ENCODE data around the gene RBFOX2. TPM values are rescaled to one million over a fixed set of nuclear protein-coding genes. Genes with fewer than 3 reads are reported as not detected.

The RBFOX2 gene
- polyA plus RNA-seq, 2 donors = 22.6 to 31.1 TPM

- no peaks in the 10 kb centered on the region for H3K36me3 ChIP-seq (ENCODE audit: control insufficient read depth in 2 of 2, insufficient read depth in 2 of 2, low read length in 1 of 2)
- H3K9me3 ChIP-seq (ENCODE audit: control insufficient read depth in 2 of 2, insufficient read depth in 1 of 2, low read depth in 1 of 2, low read length in 1 of 2) = no peaks in the 10 kb centered on the region
- 73 to 76% methylated on average over 3 of the region's 3 CpGs for WGBS, 2 donors
- H3K27ac ChIP-seq (ENCODE audit: low read depth in 2 of 2, low read length in 1 of 2) = no peak overlapping the region
- no peak overlapping the region for H3K4me3 ChIP-seq (ENCODE audit: low read depth in 1 of 2, low read length in 2 of 2)
- peaks cover 0 to 2% of the 10 kb centered on the region in 2 donors for H3K4me1 ChIP-seq (ENCODE audit: control insufficient read depth in 2 of 2, insufficient read depth in 2 of 2, low read length in 1 of 2)
- H3K27me3 ChIP-seq (ENCODE audit: control insufficient read depth in 1 of 2, insufficient read depth in 2 of 2, low read length in 2 of 2) = no peaks in the 10 kb centered on the region
These were observed 167.8 kb downstream of the RBFOX2 start for GRCh38 chr22:35860837-35861236.

DNA sequence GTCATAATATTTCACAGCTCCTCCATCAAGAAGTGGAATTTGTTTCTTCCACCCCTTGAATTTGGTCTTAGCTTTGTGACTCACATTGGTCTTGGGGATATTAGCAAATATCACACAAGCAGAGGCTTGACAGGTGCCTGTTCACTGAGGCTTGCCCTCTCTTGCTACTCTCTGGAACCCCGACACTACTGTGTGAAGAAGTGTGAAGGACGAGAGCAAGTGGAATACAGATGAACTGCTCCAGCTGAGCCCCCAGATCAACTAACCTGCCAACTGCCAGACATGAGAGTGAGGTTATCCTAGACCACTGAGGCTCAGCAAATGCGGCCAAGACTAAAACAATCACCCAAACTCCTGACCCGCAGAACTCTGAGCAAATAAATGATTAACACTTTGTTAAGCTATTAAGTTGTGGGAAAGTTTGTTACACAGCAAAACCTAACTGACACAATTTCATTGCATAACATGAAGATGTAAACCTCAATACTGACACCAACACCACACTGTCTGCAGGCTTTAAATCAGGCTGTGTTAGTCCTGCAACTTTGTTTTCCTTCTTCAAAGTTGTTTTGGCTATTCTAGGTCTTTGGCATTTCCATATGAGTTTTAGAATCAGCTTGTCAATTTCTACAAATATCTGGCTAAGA, 168.4 kb downstream of the RBFOX2 start:
- Histone ChIP-seq H3K36me3 (ENCODE audit: control insufficient read depth in 2 of 2, insufficient read depth in 2 of 2, low read length in 1 of 2) (no peaks in the 10 kb centered on the region), H3K27ac (ENCODE audit: low read depth in 2 of 2, low read length in 1 of 2) (no peak overlapping the region), H3K9me3 (ENCODE audit: control insufficient read depth in 2 of 2, insufficient read depth in 1 of 2, low read depth in 1 of 2, low read length in 1 of 2) (no peaks in the 10 kb centered on the region), H3K27me3 (ENCODE audit: control insufficient read depth in 1 of 2, insufficient read depth in 2 of 2, low read length in 2 of 2) (no peaks in the 10 kb centered on the region), H3K4me3 (ENCODE audit: low read depth in 1 of 2, low read length in 2 of 2) (no peak overlapping the region), H3K4me1 (ENCODE audit: control insufficient read depth in 2 of 2, insufficient read depth in 2 of 2, low read length in 1 of 2) (peaks cover 0 to 2% of the 10 kb centered on the region in 2 donors)
- WGBS, 2 donors = 82 to 85% methylated on average over 4 of the region's 4 CpGs

- no peaks in the 10 kb centered on the region for H3K27me3 ChIP-seq (ENCODE audit: control insufficient read depth in 1 of 2, insufficient read depth in 2 of 2, low read length in 2 of 2)
- H3K4me3 ChIP-seq (ENCODE audit: low read depth in 1 of 2, low read length in 2 of 2) = no peak overlapping the region
- H3K4me1 ChIP-seq (ENCODE audit: control insufficient read depth in 2 of 2, insufficient read depth in 2 of 2, low read length in 1 of 2) = no peaks in the 10 kb centered on the region
- no peaks in the 10 kb centered on the region for H3K36me3 ChIP-seq (ENCODE audit: control insufficient read depth in 2 of 2, insufficient read depth in 2 of 2, low read length in 1 of 2)
- no peak overlapping the region for H3K27ac ChIP-seq (ENCODE audit: low read depth in 2 of 2, low read length in 1 of 2)
- WGBS, 2 donors = 93 to 96% methylated on average over 2 of the region's 2 CpGs
- no peaks in the 10 kb centered on the region for H3K9me3 ChIP-seq (ENCODE audit: control insufficient read depth in 2 of 2, insufficient read depth in 1 of 2, low read depth in 1 of 2, low read length in 1 of 2)
These were observed 174.3 kb downstream of the RBFOX2 start for GRCh38 chr22:35854334-35854733.

DNA sequence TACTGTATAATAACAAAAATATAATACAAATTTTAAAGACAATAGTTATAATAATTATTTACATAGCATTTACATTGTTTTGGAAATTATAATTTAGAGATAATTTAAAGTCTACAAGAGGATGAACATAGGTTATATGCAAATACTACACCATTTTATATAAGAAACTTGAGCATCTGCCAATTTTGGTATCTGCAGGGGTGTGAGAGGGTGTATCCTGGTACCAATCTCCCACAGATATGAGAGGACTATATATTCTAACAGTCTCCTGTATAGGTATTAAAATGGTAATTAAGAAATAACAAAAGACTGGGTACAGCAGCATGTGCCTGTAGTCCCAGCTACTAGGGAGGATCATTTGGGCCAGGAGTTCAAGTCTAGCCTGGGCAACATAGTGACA, 176.5 kb downstream of the RBFOX2 start:
- Histone ChIP-seq H3K9me3 (ENCODE audit: control insufficient read depth in 2 of 2, insufficient read depth in 1 of 2, low read depth in 1 of 2, low read length in 1 of 2) (no peaks in the 10 kb centered on the region), H3K27ac (ENCODE audit: low read depth in 2 of 2, low read length in 1 of 2) (no peak overlapping the region), H3K4me3 (ENCODE audit: low read depth in 1 of 2, low read length in 2 of 2) (no peak overlapping the region), H3K36me3 (ENCODE audit: control insufficient read depth in 2 of 2, insufficient read depth in 2 of 2, low read length in 1 of 2) (no peaks in the 10 kb centered on the region), H3K4me1 (ENCODE audit: control insufficient read depth in 2 of 2, insufficient read depth in 2 of 2, low read length in 1 of 2) (no peaks in the 10 kb centered on the region), H3K27me3 (ENCODE audit: control insufficient read depth in 1 of 2, insufficient read depth in 2 of 2, low read length in 2 of 2) (no peaks in the 10 kb centered on the region)

DNA sequence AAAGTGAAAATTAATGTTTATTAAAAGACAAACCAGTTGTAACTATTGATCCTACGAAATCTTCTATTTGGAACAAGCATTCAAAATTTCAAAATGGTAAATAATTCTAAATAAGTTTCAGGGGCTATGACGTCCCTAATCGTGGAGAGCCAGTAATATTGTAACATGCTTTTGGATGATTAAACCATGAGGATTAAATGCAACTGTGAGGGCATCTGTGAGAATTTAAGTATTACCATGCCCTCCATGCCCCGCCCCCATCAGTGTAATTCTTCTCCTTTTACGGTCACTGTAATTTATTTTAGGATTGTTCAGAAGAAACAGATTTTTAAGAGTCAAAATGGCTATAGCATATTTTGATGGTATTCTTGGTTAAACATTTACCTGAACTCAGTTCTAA, 177.8 kb downstream of the RBFOX2 start:
- Histone ChIP-seq H3K36me3 (ENCODE audit: control insufficient read depth in 2 of 2, insufficient read depth in 2 of 2, low read length in 1 of 2) (no peaks in the 10 kb centered on the region), H3K4me1 (ENCODE audit: control insufficient read depth in 2 of 2, insufficient read depth in 2 of 2, low read length in 1 of 2) (no peaks in the 10 kb centered on the region), H3K27ac (ENCODE audit: low read depth in 2 of 2, low read length in 1 of 2) (no peak overlapping the region), H3K4me3 (ENCODE audit: low read depth in 1 of 2, low read length in 2 of 2) (no peak overlapping the region), H3K27me3 (ENCODE audit: control insufficient read depth in 1 of 2, insufficient read depth in 2 of 2, low read length in 2 of 2) (no peaks in the 10 kb centered on the region), H3K9me3 (ENCODE audit: control insufficient read depth in 2 of 2, insufficient read depth in 1 of 2, low read depth in 1 of 2, low read length in 1 of 2) (no peaks in the 10 kb centered on the region)
- 77 to 84% methylated on average over 5 of the region's 5 CpGs for WGBS, 2 donors

DNA sequence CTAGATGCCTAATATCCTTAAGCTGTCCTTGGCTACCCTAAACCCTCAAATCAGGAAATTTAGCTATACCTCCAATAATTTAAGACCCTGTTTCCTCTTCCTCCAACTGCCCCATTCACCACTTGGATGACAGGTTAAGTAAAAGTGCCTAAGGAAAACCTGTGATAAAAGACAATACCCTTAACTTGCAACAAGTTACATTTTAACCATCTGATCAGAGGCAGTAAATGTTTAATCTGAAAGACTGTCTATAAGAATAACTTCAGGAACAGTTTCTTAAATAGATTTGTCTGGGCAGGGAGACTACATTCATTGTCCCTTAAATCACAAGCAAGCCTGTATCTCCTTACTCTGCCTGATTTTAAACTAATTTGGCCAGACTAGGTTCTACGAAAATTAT, 181.8 kb downstream of the RBFOX2 start:
- Histone ChIP-seq H3K4me3 (ENCODE audit: low read depth in 1 of 2, low read length in 2 of 2) (no peak overlapping the region), H3K36me3 (ENCODE audit: control insufficient read depth in 2 of 2, insufficient read depth in 2 of 2, low read length in 1 of 2) (no peaks in the 10 kb centered on the region), H3K27ac (ENCODE audit: low read depth in 2 of 2, low read length in 1 of 2) (no peak overlapping the region), H3K9me3 (ENCODE audit: control insufficient read depth in 2 of 2, insufficient read depth in 1 of 2, low read depth in 1 of 2, low read length in 1 of 2) (no peaks in the 10 kb centered on the region), H3K27me3 (ENCODE audit: control insufficient read depth in 1 of 2, insufficient read depth in 2 of 2, low read length in 2 of 2) (no peaks in the 10 kb centered on the region), H3K4me1 (ENCODE audit: control insufficient read depth in 2 of 2, insufficient read depth in 2 of 2, low read length in 1 of 2) (no peaks in the 10 kb centered on the region)
- WGBS, 2 donors = 56 to 74% methylated on average over 1 of the region's 1 CpG

DNA sequence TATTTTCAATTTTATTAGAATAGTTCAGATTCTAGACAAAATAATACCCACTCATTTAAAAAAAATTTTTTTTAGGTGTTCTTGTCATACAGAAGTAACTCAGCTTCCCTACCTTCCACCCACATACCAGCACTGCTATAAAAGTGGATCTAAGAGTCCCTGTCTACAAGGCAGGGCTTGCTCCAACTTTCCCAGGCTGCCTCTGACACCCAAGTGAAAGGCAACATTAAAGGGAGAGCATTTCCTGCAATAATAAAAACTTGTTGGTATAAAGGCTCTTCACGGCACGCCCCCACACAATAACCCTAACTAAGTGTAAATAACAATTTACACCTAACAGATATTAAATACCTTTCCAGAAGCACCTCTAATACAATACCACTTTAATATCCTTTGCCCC, 183.7 kb downstream of the RBFOX2 start:
- Histone ChIP-seq H3K27me3 (ENCODE audit: control insufficient read depth in 1 of 2, insufficient read depth in 2 of 2, low read length in 2 of 2) (no peaks in the 10 kb centered on the region), H3K36me3 (ENCODE audit: control insufficient read depth in 2 of 2, insufficient read depth in 2 of 2, low read length in 1 of 2) (no peaks in the 10 kb centered on the region), H3K9me3 (ENCODE audit: control insufficient read depth in 2 of 2, insufficient read depth in 1 of 2, low read depth in 1 of 2, low read length in 1 of 2) (no peaks in the 10 kb centered on the region), H3K4me1 (ENCODE audit: control insufficient read depth in 2 of 2, insufficient read depth in 2 of 2, low read length in 1 of 2) (no peaks in the 10 kb centered on the region), H3K4me3 (ENCODE audit: low read depth in 1 of 2, low read length in 2 of 2) (no peak overlapping the region), H3K27ac (ENCODE audit: low read depth in 2 of 2, low read length in 1 of 2) (no peak overlapping the region)
- 90 to 91% methylated on average over 2 of the region's 2 CpGs for WGBS, 2 donors

- H3K36me3 ChIP-seq (ENCODE audit: control insufficient read depth in 2 of 2, insufficient read depth in 2 of 2, low read length in 1 of 2) = no peaks in the 10 kb centered on the region
- no peaks in the 10 kb centered on the region for H3K9me3 ChIP-seq (ENCODE audit: control insufficient read depth in 2 of 2, insufficient read depth in 1 of 2, low read depth in 1 of 2, low read length in 1 of 2)
- WGBS, 2 donors = 30 to 44% methylated on average over 2 of the region's 2 CpGs
- no peak overlapping the region for H3K27ac ChIP-seq (ENCODE audit: low read depth in 2 of 2, low read length in 1 of 2)
- no peak overlapping the region for H3K4me3 ChIP-seq (ENCODE audit: low read depth in 1 of 2, low read length in 2 of 2)
- no peaks in the 10 kb centered on the region for H3K27me3 ChIP-seq (ENCODE audit: control insufficient read depth in 1 of 2, insufficient read depth in 2 of 2, low read length in 2 of 2)
- H3K4me1 ChIP-seq (ENCODE audit: control insufficient read depth in 2 of 2, insufficient read depth in 2 of 2, low read length in 1 of 2) = no peaks in the 10 kb centered on the region
These were observed 185.7 kb downstream of the RBFOX2 start for GRCh38 chr22:35842954-35843353.

DNA sequence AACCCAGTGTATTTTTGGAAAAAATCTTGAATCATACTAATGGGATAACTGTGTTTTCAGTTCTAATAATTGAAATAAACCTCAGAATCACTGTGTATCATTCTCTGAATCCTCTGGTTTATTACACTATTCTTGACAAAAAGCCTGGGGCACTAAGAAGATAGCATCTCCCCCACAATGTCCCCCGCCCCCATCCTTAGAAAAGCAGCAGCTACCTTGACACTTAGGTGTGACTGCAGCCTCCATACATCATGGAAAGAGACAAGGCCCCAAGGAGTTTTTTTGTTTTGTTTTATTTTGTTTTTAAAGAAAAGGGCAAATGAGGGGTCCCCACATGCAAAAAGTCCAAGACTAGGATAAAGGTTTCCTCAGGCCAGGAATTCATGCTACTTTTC, 186.1 kb downstream of the RBFOX2 start:
- no peaks in the 10 kb centered on the region for H3K4me1 ChIP-seq (ENCODE audit: control insufficient read depth in 2 of 2, insufficient read depth in 2 of 2, low read length in 1 of 2)
- no peak overlapping the region for H3K4me3 ChIP-seq (ENCODE audit: low read depth in 1 of 2, low read length in 2 of 2)
- H3K27me3 ChIP-seq (ENCODE audit: control insufficient read depth in 1 of 2, insufficient read depth in 2 of 2, low read length in 2 of 2) = no peaks in the 10 kb centered on the region
- no peak overlapping the region for H3K27ac ChIP-seq (ENCODE audit: low read depth in 2 of 2, low read length in 1 of 2)
- H3K9me3 ChIP-seq (ENCODE audit: control insufficient read depth in 2 of 2, insufficient read depth in 1 of 2, low read depth in 1 of 2, low read length in 1 of 2) = no peaks in the 10 kb centered on the region
- 100% methylated on average over 1 of the region's 1 CpG for WGBS, 2 donors
- no peaks in the 10 kb centered on the region for H3K36me3 ChIP-seq (ENCODE audit: control insufficient read depth in 2 of 2, insufficient read depth in 2 of 2, low read length in 1 of 2)

DNA sequence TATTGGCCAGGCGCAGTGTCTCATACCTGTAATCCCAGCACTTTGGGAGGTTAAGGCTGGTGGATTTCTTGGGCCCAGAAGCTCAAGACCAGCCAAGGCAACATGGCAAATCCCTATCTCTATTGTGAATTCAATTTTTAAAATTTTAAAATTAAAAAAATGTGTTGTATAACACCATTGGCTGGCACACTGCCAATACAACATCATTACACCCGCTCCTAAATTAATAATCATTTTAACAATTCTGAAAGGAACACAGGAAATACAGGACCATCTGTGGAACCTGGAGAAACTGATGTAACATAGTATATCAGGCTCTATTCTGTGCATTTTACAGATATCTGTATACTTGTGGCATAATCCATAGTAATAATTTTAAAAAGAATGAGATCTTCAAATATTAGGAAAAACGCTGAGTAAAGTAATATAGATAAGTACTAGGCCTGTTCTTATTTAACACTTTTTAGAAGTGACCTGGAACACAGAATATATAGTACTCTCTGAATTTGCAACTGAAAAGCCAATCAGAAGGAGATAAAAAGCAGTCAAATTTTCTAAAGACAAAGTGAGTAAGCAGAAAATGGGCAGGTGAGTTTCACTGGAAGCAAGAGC, 186.6 kb downstream of the RBFOX2 start:
- 72 to 83% methylated on average over 3 of the region's 3 CpGs for WGBS, 2 donors
- Histone ChIP-seq H3K36me3 (ENCODE audit: control insufficient read depth in 2 of 2, insufficient read depth in 2 of 2, low read length in 1 of 2) (no peaks in the 10 kb centered on the region), H3K27ac (ENCODE audit: low read depth in 2 of 2, low read length in 1 of 2) (no peak overlapping the region)

More for the DNA sequence above, 186.6 kb downstream of the RBFOX2 start:
- no peaks in the 10 kb centered on the region for H3K4me1 ChIP-seq (ENCODE audit: control insufficient read depth in 2 of 2, insufficient read depth in 2 of 2, low read length in 1 of 2)
- no peak overlapping the region for H3K4me3 ChIP-seq (ENCODE audit: low read depth in 1 of 2, low read length in 2 of 2)
- H3K9me3 ChIP-seq (ENCODE audit: control insufficient read depth in 2 of 2, insufficient read depth in 1 of 2, low read depth in 1 of 2, low read length in 1 of 2) = no peaks in the 10 kb centered on the region
- no peaks in the 10 kb centered on the region for H3K27me3 ChIP-seq (ENCODE audit: control insufficient read depth in 1 of 2, insufficient read depth in 2 of 2, low read length in 2 of 2)

Data from esophagus (tissue), 2 donors.